A549 (cell line): ENCODE results near the gene POLR3C. TPM values are rescaled to one million over a fixed set of nuclear protein-coding genes. Genes with fewer than 3 reads are reported as not detected.

ENCODE experiments used
- ATAC-seq, 2 experiments: fragments of 200-7000 bp in 1 of 2; fragments of >200 bp in 1 of 2; cut with Nextera tagmentation in 1 of 2; cut with Tn5 transposase in 1 of 2; 3 replicates each; pipeline versions ENCODE4 v1.8.0 to v1.9.1; 2018 to 2020; ENCODE audit warnings: mild to moderate bottlenecking in 1 of 2, moderate library complexity in 1 of 2
- CTCF ChIA-PET: fragments of 300-600 bp; sonication (Branson Sonifier 250); formaldehyde crosslinking; extraction: SDS; loops from one replicate; lab custom pipeline; 2021; ENCODE audit warnings: antibody characterized with exemption, inconsistent platforms; lab: Yijun Ruan, JAX
- POLR2A ChIA-PET: fragments of 350-600 bp; formaldehyde crosslinking; extraction: SDS; loops from one replicate; lab custom pipeline; 2021; ENCODE audit warnings: antibody characterized with exemption, inconsistent platforms; lab: Yijun Ruan, JAX
- DNase-seq, 2 experiments: peaks; one replicate each; pipeline versions ENCODE4 v3.0.0 to v3.0.0-alpha.2; 2011 to 2016; ENCODE audit warnings: low read depth in 1 of 2, low spot score in 1 of 2
- FAIRE-seq: peaks from 2 replicates; lab custom pipeline; 2011; peaks lifted over from hg19 to GRCh38; lab: Jason Lieb, UNC
- H3K27ac ChIP-seq, 2 experiments: fragments of >200 bp; sonication (Bioruptor Twin); formaldehyde crosslinking; 3 replicates each; pipeline ENCODE4 v1.5.1; 2016 to 2017
- H3K4me1 ChIP-seq: fragments of >200 bp; sonication (Bioruptor Twin); formaldehyde crosslinking; 3 replicates; pipeline ENCODE4 v1.6.1; 2016
- H3K4me2 ChIP-seq: fragments of >200 bp; sonication (Bioruptor Twin); formaldehyde crosslinking; 3 replicates; pipeline ENCODE4 v1.6.1; 2016
- H3K4me3 ChIP-seq: fragments of >200 bp; sonication (Bioruptor Twin); formaldehyde crosslinking; 3 replicates; pipeline ENCODE4 v1.5.1; 2016
- H3K9me3 ChIP-seq: fragments of >200 bp; sonication (Bioruptor Twin); formaldehyde crosslinking; 3 replicates; pipeline ENCODE4 v1.6.1; 2016
- CHD4 ChIP-seq: fragments of 200-600 bp; sonication (generic); IDR thresholded peaks from 2 replicates; pipeline ENCODE4 v1.6.1; 2016; ENCODE audit warnings: antibody characterized with exemption, mild to moderate bottlenecking, borderline replicate concordance
- EP300 ChIP-seq, 2 experiments: fragments of >200 bp; sonication (Bioruptor Twin); formaldehyde crosslinking; IDR thresholded peaks; 2 replicates in 1 of 2; 3 replicates in 1 of 2; pipeline ENCODE4 v1.6.1; 2016 to 2017
- FOXS1 ChIP-seq: fragments of 250-450 bp; sonication (Bioruptor Pico); IDR thresholded peaks from 2 replicates; pipeline ENCODE4 v1.5.0; 2020; ENCODE audit warnings: mild to moderate bottlenecking, moderate library complexity
- HOXA7 ChIP-seq: fragments of 250-450 bp; sonication (Bioruptor Pico); IDR thresholded peaks from 2 replicates; pipeline ENCODE4 v1.5.0; 2020; ENCODE audit warnings: mild to moderate bottlenecking, moderate library complexity
- HOXB13 ChIP-seq: fragments of 250-450 bp; sonication (Bioruptor Pico); IDR thresholded peaks from 2 replicates; pipeline ENCODE4 v1.5.0; 2020; ENCODE audit warnings: low read depth, mild to moderate bottlenecking, moderate library complexity
- HOXB5 ChIP-seq: fragments of 250-450 bp; sonication (Bioruptor Pico); IDR thresholded peaks from 2 replicates; pipeline ENCODE4 v1.5.0; 2020; ENCODE audit warnings: mild to moderate bottlenecking, moderate library complexity
- JUN ChIP-seq, 2 experiments: fragments of >200 bp; sonication (Bioruptor Twin); formaldehyde crosslinking; IDR thresholded peaks; 2 replicates in 1 of 2; 3 replicates in 1 of 2; pipeline ENCODE4 v1.6.1; 2016 to 2017
- KDM1A ChIP-seq: fragments of 200-600 bp; sonication (generic); IDR thresholded peaks from 2 replicates; pipeline ENCODE4 v1.6.1; 2016; ENCODE audit warnings: low read depth, mild to moderate bottlenecking
- MYC ChIP-seq: IDR thresholded peaks from 2 replicates; pipeline ENCODE4 v1.6.1; 2012; ENCODE audit warnings: mild to moderate bottlenecking, inconsistent platforms, low read length, improper control_type of control experiment, borderline replicate concordance
- NFE2L2 ChIP-seq: fragments of 150-350 bp; conservative IDR thresholded peaks from 2 replicates; pipeline ENCODE4 v1.6.1; 2014; ENCODE audit warnings: low read length
- NPAS2 ChIP-seq: fragments of 250-450 bp; sonication (Bioruptor Pico); IDR thresholded peaks from 2 replicates; pipeline ENCODE4 v1.8.0; 2022; ENCODE audit warnings: mild to moderate bottlenecking, moderate library complexity, borderline replicate concordance
- NR3C1 ChIP-seq: fragments of >200 bp; sonication (Bioruptor Twin); formaldehyde crosslinking; IDR thresholded peaks from 3 replicates; pipeline ENCODE4 v1.6.1; 2017
- POLR2A ChIP-seq: IDR thresholded peaks from 2 replicates; pipeline ENCODE4 v1.6.1; 2012; ENCODE audit warnings: mild to moderate bottlenecking, low read length
- POLR2AphosphoS2 ChIP-seq: conservative IDR thresholded peaks from 2 replicates; pipeline ENCODE4 v1.6.1; 2012; ENCODE audit warnings: low read length, improper control_type of control experiment, inconsistent platforms
- SREBF2 ChIP-seq: fragments of 450-650 bp; IDR thresholded peaks from 2 replicates; pipeline ENCODE4 v1.6.1; 2014; ENCODE audit warnings: mild to moderate bottlenecking, moderate library complexity
- TFCP2L1 ChIP-seq: fragments of 250-450 bp; sonication (Bioruptor Pico); IDR thresholded peaks from 2 replicates; pipeline ENCODE4 v1.5.0; 2021; ENCODE audit warnings: mild to moderate bottlenecking
- TP53 ChIP-seq: fragments of 250-450 bp; sonication (Bioruptor Pico); IDR thresholded peaks from 2 replicates; pipeline ENCODE4 v1.5.0; 2021; ENCODE audit warnings: mild to moderate bottlenecking, moderate library complexity
- ZC3H11A ChIP-seq: fragments of 450-650 bp; IDR thresholded peaks from 2 replicates; pipeline ENCODE4 v1.6.1; 2014; ENCODE audit warnings: antibody characterized with exemption, mild to moderate bottlenecking
- ZFP36 ChIP-seq: fragments of 450-650 bp; IDR thresholded peaks from 2 replicates; pipeline ENCODE4 v1.6.1; 2014; ENCODE audit warnings: borderline replicate concordance; ENCODE audit not compliant: partially characterized antibody
- ZSCAN20 ChIP-seq: fragments of 250-450 bp; sonication (Bioruptor Pico); IDR thresholded peaks from 2 replicates; pipeline ENCODE4 v1.8.0; 2022; ENCODE audit warnings: mild to moderate bottlenecking, moderate library complexity
- WGBS: methylation state at CpG from one replicate; pipeline ENCODE4 v1.1.6; 2017; ENCODE audit errors: missing lambda C conversion rate; 5-methylcytosine and 5-hydroxymethylcytosine counted together
- polyA plus RNA-seq, 4 experiments: library from polyadenylated mRNA; depleted of rRNA in 3 of 4; stranded (reverse); fragments of >200 nt; fragmentation: RNase III in 1 of 4; extraction: RNeasy Plus Mini Kit Qiagen cat#74134 plus additional on column Dnase treatment in 1 of 4; gene quantifications; 2 replicates in 3 of 4; 3 replicates in 1 of 4; pipeline ENCODE4 v1.2.3, GENCODE V29; 2011 to 2017
- TF ChIP-seq, protein P1 (sequence below): fragments of 150-350 bp; IDR thresholded peaks from 2 replicates; pipeline ENCODE4 v1.6.1; 2014; ENCODE audit warnings: low read depth, mild to moderate bottlenecking, low read length

Gene POLR3C
- polyA plus RNA-seq, 2 of the 4 experiments (the other 2 are of a cell fraction), result 26.9 to 65.0 TPM

DNA sequence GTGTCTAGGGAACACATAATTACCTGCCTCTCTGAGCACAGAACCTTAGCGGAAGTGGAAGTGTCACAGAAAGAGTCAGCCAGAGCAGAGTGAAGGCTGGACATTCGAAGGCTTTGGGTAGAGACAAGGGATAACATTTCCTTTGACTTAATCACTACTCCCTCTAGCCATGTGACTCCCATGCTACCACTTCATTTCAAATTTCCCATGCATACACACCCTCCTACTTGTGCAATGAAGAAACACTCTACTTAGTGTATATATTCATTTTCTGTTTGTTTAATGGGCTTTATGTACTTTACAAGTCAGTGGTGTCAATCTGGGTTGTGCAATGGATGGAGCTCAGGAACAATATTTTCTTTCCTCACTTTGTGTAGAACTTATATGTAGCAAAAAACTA lies 54.7 kb downstream of the POLR3C start (continued):
- TF ChIP-seq NR3C1 (no peak), EP300 (IDR thresholded peaks at IDR 0.05) (no peak)

DNA sequence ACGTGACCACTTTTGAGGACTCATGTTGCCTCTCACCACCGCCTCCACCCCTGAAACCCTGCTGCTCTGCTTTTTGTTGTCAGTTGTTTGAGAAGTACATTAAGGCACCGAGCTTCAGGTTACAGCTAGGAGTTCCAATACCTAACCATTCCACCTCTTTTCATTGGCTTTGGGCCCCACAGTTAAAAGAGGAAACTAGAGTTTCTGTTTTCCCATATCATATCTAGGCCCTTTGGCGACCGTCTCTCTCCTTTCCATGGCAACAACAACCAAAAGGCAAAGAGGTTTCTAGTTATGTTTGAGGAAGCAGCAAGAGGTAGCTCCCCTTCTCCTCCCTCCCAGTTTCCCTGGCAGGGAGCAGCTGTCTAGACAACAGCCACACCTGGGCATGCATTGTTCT lies 55.8 kb downstream of the POLR3C start:
- Histone ChIP-seq H3K4me1 (peaks cover 10% of the 10 kb centered on the region; the same call in 1 of the 3 replicates), H3K27ac (no peak overlapping the region), H3K4me3 (no peak overlapping the region), H3K9me3 (no peaks in the 10 kb centered on the region), H3K4me2 (no peak overlapping the region)
- FAIRE-seq, result no peak
- ChIA-PET CTCF (interaction anchor here (0.9 to 8.7 kb wide), 10 partner anchors 9 to 98 kb away, joined by 3 to 78 read pairs (median 8); partner anchors contain the start of genes ITGA10, NUDT17 and RBM8A), POLR2A (interaction anchor here (0.7 kb wide), 1 partner anchor 20 kb away, joined by 3 read pairs; no protein-coding TSS in a partner anchor)
- 79% methylated on average over 5 of the region's 5 CpGs for WGBS
- no peak for DNase-seq
- no peak for TF ChIP-seq CHD4
- TF ChIP-seq JUN (IDR thresholded peaks at IDR 0.05), result no peak
- TF ChIP-seq KDM1A, result no peak
- no peak for TF ChIP-seq MYC
- TF ChIP-seq TFCP2L1 (CRISPR knock-in tag), result no peak
- TF ChIP-seq ZSCAN20 (CRISPR knock-in tag), result no peak
- TF ChIP-seq NFE2L2, result no peak
- TF ChIP-seq ZFP36, result no peak
- TF ChIP-seq HOXA7 (CRISPR knock-in tag), result no peak
- TF ChIP-seq, protein P1, sequence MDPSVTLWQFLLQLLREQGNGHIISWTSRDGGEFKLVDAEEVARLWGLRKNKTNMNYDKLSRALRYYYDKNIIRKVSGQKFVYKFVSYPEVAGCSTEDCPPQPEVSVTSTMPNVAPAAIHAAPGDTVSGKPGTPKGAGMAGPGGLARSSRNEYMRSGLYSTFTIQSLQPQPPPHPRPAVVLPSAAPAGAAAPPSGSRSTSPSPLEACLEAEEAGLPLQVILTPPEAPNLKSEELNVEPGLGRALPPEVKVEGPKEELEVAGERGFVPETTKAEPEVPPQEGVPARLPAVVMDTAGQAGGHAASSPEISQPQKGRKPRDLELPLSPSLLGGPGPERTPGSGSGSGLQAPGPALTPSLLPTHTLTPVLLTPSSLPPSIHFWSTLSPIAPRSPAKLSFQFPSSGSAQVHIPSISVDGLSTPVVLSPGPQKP, result no peak
- TF ChIP-seq HOXB13 (CRISPR knock-in tag), result no peak
- no peak for TF ChIP-seq HOXB5 (CRISPR knock-in tag)
- TF ChIP-seq TP53, result no peak
- no peak for TF ChIP-seq POLR2A
- no peak for ATAC-seq

DNA sequence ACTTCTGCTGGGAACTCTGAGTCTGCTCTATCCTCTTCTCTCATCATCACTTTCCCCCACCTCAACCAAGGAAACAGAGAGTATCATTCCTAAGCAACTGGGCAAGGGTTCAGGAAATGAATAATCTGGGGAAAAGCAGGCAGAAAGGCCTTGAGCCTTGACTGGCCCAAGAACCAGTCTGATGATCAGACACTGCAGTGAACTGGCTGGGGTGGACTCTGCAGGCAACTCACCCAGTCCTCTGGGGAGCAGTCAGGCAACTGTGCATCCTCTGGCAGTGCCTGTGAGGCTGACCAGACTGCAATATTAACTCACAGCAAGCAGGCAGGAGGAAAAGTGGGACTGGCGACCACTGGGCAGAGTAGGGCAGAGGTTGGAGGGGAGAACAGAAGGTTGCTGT lies 60.7 kb downstream of the POLR3C start:
- ATAC-seq, result no peak
- TF ChIP-seq FOXS1 (CRISPR knock-in tag) (no peak), NPAS2 (CRISPR knock-in tag) (no peak), POLR2AphosphoS2 (no peak), ZC3H11A (no peak), SREBF2 (no peak), HOXB5 (CRISPR knock-in tag) (no peak), NR3C1 (no peak)
- TF ChIP-seq, protein P1, result no peak
- Histone ChIP-seq H3K9me3 (no peaks in the 10 kb centered on the region), H3K27ac (no peak overlapping the region), H3K4me3 (no peak overlapping the region), H3K4me2 (no peak overlapping the region), H3K4me1 (peaks cover 20% of the 10 kb centered on the region)
- ChIA-PET POLR2A (interaction anchor here (2.0 kb wide), 1 partner anchor 25 kb away, joined by 5 read pairs; the partner anchor contains the start of gene PIAS3), CTCF (interaction anchor here (1.0 to 8.7 kb wide), 6 partner anchors 9 to 39 kb away, joined by 3 to 53 read pairs (median 4); partner anchors contain the start of genes ITGA10 and NUDT17)
- no peak for DNase-seq
- FAIRE-seq, result no peak
- 0% methylated on average over 1 of the region's 1 CpG for WGBS
